Lung (tissue), 12 donors: Measurements from ENCODE around the gene SMG7. TPM values are rescaled to one million over a fixed set of nuclear protein-coding genes. Genes with fewer than 3 reads are reported as not detected.

Experiments
- ATAC-seq: fragments of 200-7000 bp; cut with Tn5 transposase; one replicate; pipeline ENCODE4 v1.9.1; 2020; ENCODE audit warnings: moderate number of reproducible peaks; ENCODE audit not compliant: insufficient read depth, low FRiP score
- DNase-seq, 3 donors: peaks; one replicate each; pipeline ENCODE4 v3.0.0-alpha.2; 2013 to 2017
- H3K27ac ChIP-seq, 2 donors: one replicate each; pipeline ENCODE4 v1.5.1; 2013; ENCODE audit warnings: mild to moderate bottlenecking in 2 of 2, moderate library complexity in 2 of 2, control low read depth in 1 of 2, inconsistent platforms in 1 of 2, low read depth in 1 of 2, low read length in 1 of 2
- H3K27me3 ChIP-seq, 3 donors: one replicate each; pipeline ENCODE4 v1.5.1; 2013; ENCODE audit warnings: low read length in 2 of 3; ENCODE audit not compliant: control insufficient read depth in 3 of 3, insufficient read depth in 3 of 3
- H3K36me3 ChIP-seq, 4 donors: one replicate each; pipeline ENCODE4 v1.5.1; 2013; ENCODE audit warnings: low read length in 4 of 4, mild to moderate bottlenecking in 1 of 4, moderate library complexity in 1 of 4; ENCODE audit not compliant: control insufficient read depth in 4 of 4, insufficient read depth in 4 of 4
- H3K4me1 ChIP-seq, 5 donors: one replicate each; pipeline ENCODE4 v1.5.1; 2013; ENCODE audit warnings: low read length in 5 of 5, mild to moderate bottlenecking in 2 of 5, moderate library complexity in 1 of 5; ENCODE audit not compliant: control insufficient read depth in 5 of 5, insufficient read depth in 5 of 5
- H3K4me3 ChIP-seq: one replicate; pipeline ENCODE4 v1.5.1; 2013; ENCODE audit warnings: mild to moderate bottlenecking, control low read depth, moderate library complexity
- H3K9ac ChIP-seq, 2 donors: one replicate each; pipeline ENCODE4 v1.5.1; 2013; ENCODE audit warnings: low read length in 2 of 2, control low read depth in 1 of 2; ENCODE audit not compliant: insufficient read depth in 1 of 2
- H3K9me3 ChIP-seq, 4 donors: one replicate each; pipeline ENCODE4 v1.5.1; 2013; ENCODE audit warnings: low read length in 3 of 4, mild to moderate bottlenecking in 1 of 4, moderate library complexity in 1 of 4; ENCODE audit not compliant: control insufficient read depth in 4 of 4, insufficient read depth in 3 of 4
- WGBS, 2 donors: extraction: QIAGEN DNeasy Blood & Tissue Kit; methylation state at CpG; one replicate each; pipeline ENCODE4 v1.1.7; 2013; 5-methylcytosine and 5-hydroxymethylcytosine counted together
- polyA plus RNA-seq, 2 donors: library from polyadenylated mRNA; stranded (reverse); fragments of 200-250 nt; gene quantifications; one replicate each; pipeline ENCODE4 v1.2.1, GENCODE V29; 2013
- total RNA-seq, 2 donors: library from RNA; depleted of rRNA in 1 of 2; stranded (reverse); fragments of >200 nt in 1 of 2; gene quantifications; one replicate each; pipeline ENCODE4 v1.2.1, GENCODE V29; 2014 to 2021
- TF ChIP-seq, protein P1 (sequence below): IDR thresholded peaks from 2 replicates; pipeline ENCODE4 v1.5.1; 2012; ENCODE audit warnings: mild to moderate bottlenecking; ENCODE audit errors: control extremely low read depth, extremely low read depth
- donor health status: control.
- donor health status: control.
- donor health status: Bipolar disorder and iron deficiency.
- donor health status: healthy.
- donor health status: DM: yes; HTN: yes; CAD: no.

The SMG7 gene
- total and polyA plus RNA-seq, 4 donors: 17.4 to 86.6 (median 45.6) TPM

DNA sequence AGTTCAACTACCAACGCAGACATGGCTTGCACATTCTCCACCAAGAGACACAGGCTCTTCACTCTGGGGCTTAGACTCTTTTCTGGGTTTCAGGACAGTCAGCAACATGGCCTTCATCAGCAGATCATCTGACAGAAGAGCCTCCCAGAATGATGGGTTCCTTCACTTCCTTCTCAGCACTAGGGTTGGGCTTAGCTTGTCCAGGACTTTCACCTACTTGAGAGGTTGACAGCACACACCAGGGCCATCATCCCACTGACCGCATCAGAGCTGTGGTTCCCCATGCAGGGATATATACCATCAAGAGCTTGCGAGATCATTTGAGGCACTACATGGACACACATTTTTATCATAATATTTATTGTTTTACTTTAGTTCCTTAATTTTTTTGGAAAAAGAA lies 128.3 kb downstream of the SMG7 start:
- H3K9ac ChIP-seq: no peak overlapping the region
- peak overlapping the region in 1 of 2 donors; percentile 48 for H3K27ac ChIP-seq
- no peak overlapping the region for H3K4me3 ChIP-seq
- TF ChIP-seq, protein P1, sequence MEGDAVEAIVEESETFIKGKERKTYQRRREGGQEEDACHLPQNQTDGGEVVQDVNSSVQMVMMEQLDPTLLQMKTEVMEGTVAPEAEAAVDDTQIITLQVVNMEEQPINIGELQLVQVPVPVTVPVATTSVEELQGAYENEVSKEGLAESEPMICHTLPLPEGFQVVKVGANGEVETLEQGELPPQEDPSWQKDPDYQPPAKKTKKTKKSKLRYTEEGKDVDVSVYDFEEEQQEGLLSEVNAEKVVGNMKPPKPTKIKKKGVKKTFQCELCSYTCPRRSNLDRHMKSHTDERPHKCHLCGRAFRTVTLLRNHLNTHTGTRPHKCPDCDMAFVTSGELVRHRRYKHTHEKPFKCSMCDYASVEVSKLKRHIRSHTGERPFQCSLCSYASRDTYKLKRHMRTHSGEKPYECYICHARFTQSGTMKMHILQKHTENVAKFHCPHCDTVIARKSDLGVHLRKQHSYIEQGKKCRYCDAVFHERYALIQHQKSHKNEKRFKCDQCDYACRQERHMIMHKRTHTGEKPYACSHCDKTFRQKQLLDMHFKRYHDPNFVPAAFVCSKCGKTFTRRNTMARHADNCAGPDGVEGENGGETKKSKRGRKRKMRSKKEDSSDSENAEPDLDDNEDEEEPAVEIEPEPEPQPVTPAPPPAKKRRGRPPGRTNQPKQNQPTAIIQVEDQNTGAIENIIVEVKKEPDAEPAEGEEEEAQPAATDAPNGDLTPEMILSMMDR: no peak
- no peak for DNase-seq
- no peaks in the 10 kb centered on the region for H3K27me3 ChIP-seq
- WGBS, 2 donors: 82 to 93% methylated on average over 3 of the region's 3 CpGs
- peaks cover 0 to 2% (median 0%) of the 10 kb centered on the region in 4 donors for H3K9me3 ChIP-seq
- H3K36me3 ChIP-seq: no peaks in the 10 kb centered on the region
- ATAC-seq: no peak
- peaks cover 0 to 11% (median 3%) of the 10 kb centered on the region in 5 donors for H3K4me1 ChIP-seq

DNA sequence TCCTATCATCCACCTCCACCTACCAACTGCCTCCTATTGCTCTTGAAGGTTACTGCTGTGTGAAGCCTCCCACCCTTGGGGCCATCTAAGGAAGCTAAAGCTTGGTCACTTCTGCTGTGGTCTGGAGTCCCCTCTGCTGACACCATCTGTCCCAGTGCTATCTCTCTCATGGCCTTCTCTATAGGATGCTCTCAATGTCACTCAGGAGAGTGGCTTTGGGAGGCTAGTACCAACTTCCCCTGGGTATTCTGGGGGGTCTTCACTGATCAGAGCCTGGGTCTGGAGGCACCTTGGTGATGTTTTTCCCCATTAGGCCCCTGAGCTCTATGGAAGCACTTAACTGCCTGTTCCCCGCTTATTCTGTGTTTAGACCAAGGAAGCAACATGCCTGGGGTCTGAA lies 130.2 kb downstream of the SMG7 start:
- peaks cover 0 to 2% (median 0%) of the 10 kb centered on the region in 4 donors for H3K9me3 ChIP-seq
- 98 to 100% methylated on average over 1 of the region's 1 CpG for WGBS, 2 donors
- TF ChIP-seq, protein P1: no peak
- DNase-seq (no peak), ATAC-seq (no peak)
- H3K27ac ChIP-seq: no peak overlapping the region
- no peaks in the 10 kb centered on the region for H3K36me3 ChIP-seq
- no peaks in the 10 kb centered on the region for H3K27me3 ChIP-seq
- H3K9ac ChIP-seq: no peak overlapping the region
- no peak overlapping the region for H3K4me3 ChIP-seq
- H3K4me1 ChIP-seq: peaks cover 0 to 10% (median 3%) of the 10 kb centered on the region in 5 donors

Other genes with a start within 250 kb of the SMG7 start
- gene NMNAT2, start 54.1 kb upstream of the SMG7 start, total RNA-seq: 1 to 10 TPM in 1 of 2 donors, under 1 TPM in 1; 0.88 to 1.1 TPM
- under 1 TPM; 0.10 to 1.00 TPM for gene NMNAT2, start 54.1 kb upstream of the SMG7 start, polyA plus RNA-seq
- gene NCF2, start 118.0 kb downstream of the SMG7 start, total RNA-seq: 10 to 100 TPM; 38.7 to 99.0 TPM
- 100 to 1,000 TPM in 1 of 2 donors, 10 to 100 TPM in 1; 49.6 to 193 TPM for gene NCF2, start 118.0 kb downstream of the SMG7 start, polyA plus RNA-seq
- gene ARPC5, start 163.3 kb downstream of the SMG7 start, total RNA-seq: 100 to 1,000 TPM; 166 to 211 TPM
- gene ARPC5, start 163.3 kb downstream of the SMG7 start, polyA plus RNA-seq: 100 to 1,000 TPM; 165 to 266 TPM
- 1 to 10 TPM; 3.3 to 5.3 TPM for gene APOBEC4, start 180.8 kb downstream of the SMG7 start, total RNA-seq
- gene APOBEC4, start 180.8 kb downstream of the SMG7 start, polyA plus RNA-seq: 1 to 10 TPM; 1.4 to 2.9 TPM